T-helper 1 cell treated with Interleukin-12 subunit alpha and Interleukin-12 subunit beta and Interleukin-4 antibody, amounts not matched to agents 30 μg/mL and 1 μg/mL, for 36 hours (primary cell): ENCODE results near the gene CENATAC.
"Not testable (repeated sequence)": the region's sequence is repeated elsewhere in the genome, so short reads cannot be mapped to it uniquely, and the experiment has no call there.

Experiments used
- H3K27ac Mint-ChIP-seq: one replicate; pipeline ENCODE4 v1.8.0; 2021; ENCODE audit warnings: mild to moderate bottlenecking, mixed read lengths
- H3K27me3 Mint-ChIP-seq: one replicate; pipeline ENCODE4 v1.8.0; 2021; ENCODE audit warnings: low read depth, mixed read lengths
- H3K36me3 Mint-ChIP-seq: one replicate; pipeline ENCODE4 v1.8.0; 2021; ENCODE audit warnings: low read depth, mixed read lengths
- H3K4me1 Mint-ChIP-seq: one replicate; pipeline ENCODE4 v1.8.0; 2021; ENCODE audit warnings: low read depth, mixed read lengths
- H3K4me3 Mint-ChIP-seq: one replicate; pipeline ENCODE4 v1.8.0; 2021; ENCODE audit warnings: mild to moderate bottlenecking, moderate library complexity, mixed read lengths
- H3K9me3 Mint-ChIP-seq: one replicate; pipeline ENCODE4 v1.8.0; 2021; ENCODE audit warnings: mixed read lengths

The CENATAC gene

GRCh38 chr11:119027561-119028345, 29.8 kb downstream of the CENATAC start:
- Mint-ChIP-seq H3K4me1 (peaks cover 24% of the 10 kb centered on the region), H3K4me3 (no peak overlapping the region), H3K9me3 (no peaks in the 10 kb centered on the region), H3K27ac (peak overlapping the region; percentile 26), H3K36me3 (peaks cover 22% of the 10 kb centered on the region), H3K27me3 (no peaks in the 10 kb centered on the region)

DNA sequence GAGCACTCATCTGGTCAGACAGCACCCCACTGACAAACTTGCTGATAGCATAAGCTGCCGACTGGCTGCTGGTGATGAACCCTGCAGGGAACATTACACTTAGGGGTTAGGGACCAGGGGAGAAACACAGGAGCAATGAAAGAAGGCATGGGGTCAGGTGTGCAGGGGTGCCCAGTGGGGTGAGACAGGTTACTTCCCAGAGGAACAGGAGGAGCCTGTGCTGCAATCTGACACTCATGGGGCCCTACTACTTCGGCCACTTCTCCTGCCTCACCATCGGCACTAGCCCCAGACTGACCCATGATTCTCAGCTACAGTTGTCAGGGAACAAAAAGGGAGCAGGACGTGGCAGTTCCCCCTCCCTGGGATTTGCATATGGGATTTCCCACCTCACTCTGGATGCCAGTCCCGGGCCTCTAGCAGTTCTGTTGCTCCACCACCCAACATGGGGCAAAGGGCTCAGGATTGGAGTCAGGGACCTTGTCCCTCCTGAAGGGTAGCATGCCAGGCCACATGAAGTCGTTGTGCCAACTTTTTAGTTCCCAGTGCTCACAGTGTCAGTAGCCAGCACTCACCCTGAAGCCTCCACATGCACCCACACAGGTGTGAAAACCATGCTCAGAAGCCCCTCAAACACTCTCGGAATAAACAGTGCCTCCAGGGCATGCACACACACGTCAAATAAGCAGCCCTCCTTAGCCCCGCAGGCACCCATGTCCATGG, 30.6 kb downstream of the CENATAC start:
- Mint-ChIP-seq H3K27ac (no peak overlapping the region), H3K4me3 (no peak overlapping the region), H3K27me3 (no peaks in the 10 kb centered on the region), H3K9me3 (no peaks in the 10 kb centered on the region), H3K36me3 (peaks cover 20% of the 10 kb centered on the region), H3K4me1 (peaks cover 22% of the 10 kb centered on the region)

GRCh38 chr11:119029069-119029339, 31.1 kb downstream of the CENATAC start:
- Mint-ChIP-seq H3K9me3 (no peaks in the 10 kb centered on the region), H3K27ac (no peak overlapping the region), H3K4me3 (peak overlapping the region; percentile 77), H3K27me3 (no peaks in the 10 kb centered on the region), H3K36me3 (peaks cover 17% of the 10 kb centered on the region), H3K4me1 (peaks cover 20% of the 10 kb centered on the region)

- Mint-ChIP-seq H3K4me3 (peak overlapping the region; percentile 77), H3K36me3 (peaks cover 12% of the 10 kb centered on the region), H3K27ac (peak overlapping the region; percentile 70), H3K9me3 (no peaks in the 10 kb centered on the region), H3K27me3 (no peaks in the 10 kb centered on the region), H3K4me1 (peaks cover 18% of the 10 kb centered on the region)
These were observed 31.5 kb downstream of the CENATAC start for GRCh38 chr11:119029340-119030028.

GRCh38 chr11:119030029-119030328, 32.0 kb downstream of the CENATAC start:
- Mint-ChIP-seq H3K4me1 (peaks cover 17% of the 10 kb centered on the region), H3K9me3 (no peaks in the 10 kb centered on the region), H3K27ac (peak overlapping the region; percentile 70), H3K4me3 (peak overlapping the region; percentile 77), H3K27me3 (no peaks in the 10 kb centered on the region), H3K36me3 (peaks cover 8% of the 10 kb centered on the region)

GRCh38 chr11:119030329-119031047, 32.5 kb downstream of the CENATAC start, which contains the start of gene SLC37A4:
TSS of gene SLC37A4 (minus strand) at chr11:119030877.
- no peaks in the 10 kb centered on the region for H3K9me3 Mint-ChIP-seq
- H3K4me1 Mint-ChIP-seq, result peaks cover 17% of the 10 kb centered on the region
- H3K27me3 Mint-ChIP-seq, result no peaks in the 10 kb centered on the region
- H3K27ac Mint-ChIP-seq, result peak within 1 kb of the TSS; percentile 74
- H3K36me3 Mint-ChIP-seq, result peaks cover 4% of the 10 kb centered on the region
- peak within 1 kb of the TSS; percentile 77 for H3K4me3 Mint-ChIP-seq

DNA sequence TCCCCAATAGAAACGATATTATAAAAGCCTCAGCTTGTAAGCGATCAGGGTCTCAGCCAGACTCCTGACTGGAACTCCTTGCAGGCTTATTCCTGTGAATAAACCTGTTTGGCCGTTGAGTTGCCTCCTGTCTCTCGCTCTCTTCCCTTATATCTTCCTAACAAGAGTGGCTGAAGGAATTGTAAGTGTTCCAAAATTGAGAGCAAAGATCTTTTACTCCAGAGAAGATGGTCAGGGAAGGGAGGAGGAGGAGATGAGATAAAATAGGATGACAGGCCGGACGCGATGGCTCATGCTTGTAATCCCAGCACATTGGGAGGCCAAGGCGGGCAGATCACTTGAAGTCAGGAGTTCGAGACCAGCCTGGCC, 34.0 kb downstream of the CENATAC start:
- peaks cover 17% of the 10 kb centered on the region for H3K4me1 Mint-ChIP-seq
- H3K36me3 Mint-ChIP-seq, result peaks cover 3% of the 10 kb centered on the region
- H3K4me3 Mint-ChIP-seq, result no peak overlapping the region
- H3K9me3 Mint-ChIP-seq, result no peaks in the 10 kb centered on the region
- no peaks in the 10 kb centered on the region for H3K27me3 Mint-ChIP-seq
- H3K27ac Mint-ChIP-seq, result no peak overlapping the region

DNA sequence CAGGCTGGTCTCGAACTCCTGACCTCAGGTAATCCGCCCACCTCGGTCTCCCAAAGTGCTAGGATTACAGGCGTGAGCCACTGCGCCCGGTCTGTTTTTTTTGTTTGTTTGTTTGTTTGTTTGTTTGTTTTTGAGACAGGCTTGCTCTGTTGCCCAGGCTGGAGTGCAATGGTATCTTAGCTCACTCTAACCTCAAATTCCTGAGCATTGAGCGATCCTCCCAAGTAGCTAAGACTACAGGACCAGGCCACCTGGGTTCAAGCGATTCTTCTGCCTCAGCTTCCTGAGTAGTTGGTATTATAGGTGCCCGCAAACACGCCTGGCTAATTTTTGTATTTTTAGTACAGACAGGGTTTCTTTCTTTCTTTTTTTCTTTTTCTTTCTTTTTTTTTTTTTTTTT, 35.5 kb downstream of the CENATAC start:
- H3K27ac Mint-ChIP-seq, H3K36me3 Mint-ChIP-seq, H3K27me3 Mint-ChIP-seq, H3K4me3 Mint-ChIP-seq, H3K9me3 Mint-ChIP-seq: not testable (repeated sequence)
- peaks cover 13% of the 10 kb centered on the region for H3K4me1 Mint-ChIP-seq

GRCh38 chr11:119034813-119035212, 36.9 kb downstream of the CENATAC start:
- no peaks in the 10 kb centered on the region for H3K27me3 Mint-ChIP-seq
- no peak overlapping the region for H3K4me3 Mint-ChIP-seq
- no peaks in the 10 kb centered on the region for H3K9me3 Mint-ChIP-seq
- H3K36me3 Mint-ChIP-seq, result no peaks in the 10 kb centered on the region
- H3K4me1 Mint-ChIP-seq, result peaks cover 2% of the 10 kb centered on the region
- H3K27ac Mint-ChIP-seq, result no peak overlapping the region

DNA sequence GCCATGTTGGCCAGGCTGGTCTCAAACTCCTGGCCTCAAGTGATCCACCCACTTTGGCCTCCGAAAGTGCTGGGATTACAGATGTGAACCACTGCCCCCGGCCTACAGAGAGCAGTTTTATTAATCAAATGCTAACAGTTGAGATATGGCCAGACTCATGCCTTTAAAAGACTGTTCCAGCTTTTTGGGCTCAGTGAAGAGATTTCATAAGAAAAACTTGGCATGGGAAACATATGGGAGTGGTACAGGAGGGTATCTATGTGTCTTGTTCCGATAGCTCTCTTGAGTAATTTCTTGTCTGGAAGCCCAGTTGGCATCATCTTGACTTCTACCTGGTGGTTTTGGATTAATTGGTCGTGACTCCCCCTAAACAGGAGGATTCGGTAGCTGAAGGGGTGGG, 40.9 kb downstream of the CENATAC start:
- H3K36me3 Mint-ChIP-seq, result no peaks in the 10 kb centered on the region
- no peaks in the 10 kb centered on the region for H3K27me3 Mint-ChIP-seq
- no peaks in the 10 kb centered on the region for H3K9me3 Mint-ChIP-seq
- peaks cover 3% of the 10 kb centered on the region for H3K4me1 Mint-ChIP-seq
- no peak overlapping the region for H3K27ac Mint-ChIP-seq
- H3K4me3 Mint-ChIP-seq, result no peak overlapping the region

- not testable (repeated sequence) for H3K4me3 Mint-ChIP-seq, H3K27ac Mint-ChIP-seq, H3K9me3 Mint-ChIP-seq, H3K27me3 Mint-ChIP-seq, H3K4me1 Mint-ChIP-seq, H3K36me3 Mint-ChIP-seq
These were observed 41.5 kb downstream of the CENATAC start for GRCh38 chr11:119039471-119039870.

DNA sequence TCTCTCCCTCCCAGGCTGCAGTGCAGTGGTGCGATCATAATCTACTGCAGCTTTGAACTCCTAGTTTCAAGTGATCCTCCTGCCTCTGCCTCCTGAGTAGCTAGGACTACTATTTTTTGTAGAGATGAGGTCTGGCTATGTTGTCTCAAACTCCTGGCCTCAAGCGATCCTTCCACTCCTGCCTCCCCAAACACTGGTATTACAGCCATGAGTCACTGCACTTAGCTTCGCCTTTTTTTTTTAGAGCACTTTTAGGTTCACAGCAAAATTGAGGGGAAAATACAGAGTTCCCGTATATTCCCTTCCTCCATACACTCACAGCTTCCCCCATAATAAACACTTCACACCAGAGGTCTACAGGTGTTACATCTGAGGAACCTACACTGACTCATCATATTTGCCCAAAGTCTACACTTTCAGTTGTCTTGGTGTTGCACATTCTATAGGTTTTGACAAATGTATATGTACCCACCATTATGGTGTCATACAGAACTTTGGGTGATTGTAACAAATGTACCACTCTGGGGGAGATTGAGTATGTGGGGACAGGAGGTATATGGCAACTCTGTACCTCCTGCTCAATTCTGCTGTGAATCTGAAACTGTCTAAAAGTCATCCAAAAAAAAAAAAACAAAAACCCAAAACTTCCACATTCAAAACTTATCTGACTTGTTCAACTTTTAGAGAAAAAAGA, 44.0 kb downstream of the CENATAC start:
- no peaks in the 10 kb centered on the region for H3K27me3 Mint-ChIP-seq
- H3K27ac Mint-ChIP-seq, result peak overlapping the region; percentile 1
- H3K4me1 Mint-ChIP-seq, result peaks cover 3% of the 10 kb centered on the region
- H3K4me3 Mint-ChIP-seq, result no peak overlapping the region
- no peaks in the 10 kb centered on the region for H3K9me3 Mint-ChIP-seq
- peaks cover 19% of the 10 kb centered on the region for H3K36me3 Mint-ChIP-seq

- peaks cover 27% of the 10 kb centered on the region for H3K36me3 Mint-ChIP-seq
- no peaks in the 10 kb centered on the region for H3K9me3 Mint-ChIP-seq
- no peaks in the 10 kb centered on the region for H3K27me3 Mint-ChIP-seq
- no peak overlapping the region for H3K27ac Mint-ChIP-seq
- no peak overlapping the region for H3K4me3 Mint-ChIP-seq
- H3K4me1 Mint-ChIP-seq, result peaks cover 3% of the 10 kb centered on the region
These were observed 45.0 kb downstream of the CENATAC start for GRCh38 chr11:119042927-119043326.

GRCh38 chr11:119044708-119045107, 46.8 kb downstream of the CENATAC start:
- H3K9me3 Mint-ChIP-seq, result no peaks in the 10 kb centered on the region
- no peak overlapping the region for H3K4me3 Mint-ChIP-seq
- H3K4me1 Mint-ChIP-seq, result peaks cover 8% of the 10 kb centered on the region
- no peak overlapping the region for H3K27ac Mint-ChIP-seq
- no peaks in the 10 kb centered on the region for H3K27me3 Mint-ChIP-seq
- peaks cover 39% of the 10 kb centered on the region for H3K36me3 Mint-ChIP-seq
